Astrocyte (in vitro differentiated cells and primary cell): ENCODE measurements around the gene DNER.

Source experiments
- CTCF ChIP-seq: IDR thresholded peaks from 2 replicates; pipeline ENCODE4 v1.5.1; 2011; ENCODE audit warnings: low read depth, mild to moderate bottlenecking, inconsistent platforms, low read length, moderate library complexity; ENCODE audit not compliant: insufficient read depth
- EZH2 ChIP-seq: IDR thresholded peaks from 2 replicates; pipeline ENCODE4 v1.6.1; 2012; ENCODE audit warnings: mild to moderate bottlenecking, low read length, inconsistent platforms; ENCODE audit not compliant: insufficient read depth

GRCh38 chr2:229562472-229563127 is 151.8 kb downstream of the DNER start:
- TF ChIP-seq CTCF (no peak), EZH2 (no peak)
